ENCODE results near the gene TMEM178A. TPM values are rescaled to one million over a fixed set of nuclear protein-coding genes. Genes with fewer than 3 reads are reported as not detected.

TMEM178A gene
- total and polyA plus RNA-seq, 10 donors: 0.49 to 2.1 (median 0.89) TPM

- intact Hi-C loops (cut with DNase I; ENCODE audit: low total_unique reads): no loop called here
- Histone ChIP-seq H3K4me1 (no peaks in the 10 kb centered on the region), H3K4me3 (no peak overlapping the region), H3K27me3 (replicated peaks in 1 of 7) (no peaks in the 10 kb centered on the region), H3K27ac (no peak overlapping the region), H3K36me3 (peaks cover 0 to 95% (median 40%) of the 10 kb centered on the region in 6 donors), H3K9me3 (no peaks in the 10 kb centered on the region)
- WGBS, 5 donors: 95 to 99% (median 98%) methylated on average over 2 of the region's 2 CpGs
- TF ChIP-seq POLR2A (IDR thresholded peaks at IDR 0.05): no peak
- no peak for TF ChIP-seq CTCF (IDR thresholded peaks at IDR 0.05 in 8 of 11, conservative IDR thresholded peaks at IDR 0.05 in 3 of 11)
- TF ChIP-seq POLR2AphosphoS5 (IDR thresholded peaks at IDR 0.05): no peak
- no peak for DNase-seq
Observed at GRCh38 chr2:39762448-39762847, 96.7 kb downstream of the TMEM178A start.

Other genes with a start within 250 kb of the TMEM178A start
- gene MAP4K3, start 228.6 kb upstream of the TMEM178A start, total RNA-seq: 10 to 100 TPM; 27.2 to 49.5 (median 38.3) TPM
- gene MAP4K3, start 228.6 kb upstream of the TMEM178A start, polyA plus RNA-seq: 1 to 10 TPM; 5.8 to 8.2 (median 6.0) TPM
- gene THUMPD2, start 113.3 kb downstream of the TMEM178A start, total RNA-seq: 10 to 100 TPM in 6 of 7 donors, 1 to 10 TPM in 1; 8.7 to 16.9 (median 13.3) TPM
- gene THUMPD2, start 113.3 kb downstream of the TMEM178A start, polyA plus RNA-seq: 10 to 100 TPM; 12.7 to 15.5 (median 13.2) TPM